Sigmoid colon (tissue), 4 donors: ENCODE data around the gene EXOSC10.

Experiments
- EP300 ChIP-seq, 4 donors: sonication (generic); formaldehyde crosslinking; IDR thresholded peaks; one replicate each; pipeline ENCODE4 v1.6.1; 2017; ENCODE audit warnings: antibody characterized with exemption in 4 of 4
- TF ChIP-seq, protein P1 (sequence below), 4 experiments: fragments of 450-650 bp in 3 of 4; fragments of 200-600 bp in 1 of 4; IDR thresholded peaks; one replicate each; pipeline ENCODE4 v1.5.1; 2016 to 2019; ENCODE audit warnings: antibody characterized with exemption in 4 of 4, mild to moderate bottlenecking in 3 of 4, moderate library complexity in 2 of 4

DNA sequence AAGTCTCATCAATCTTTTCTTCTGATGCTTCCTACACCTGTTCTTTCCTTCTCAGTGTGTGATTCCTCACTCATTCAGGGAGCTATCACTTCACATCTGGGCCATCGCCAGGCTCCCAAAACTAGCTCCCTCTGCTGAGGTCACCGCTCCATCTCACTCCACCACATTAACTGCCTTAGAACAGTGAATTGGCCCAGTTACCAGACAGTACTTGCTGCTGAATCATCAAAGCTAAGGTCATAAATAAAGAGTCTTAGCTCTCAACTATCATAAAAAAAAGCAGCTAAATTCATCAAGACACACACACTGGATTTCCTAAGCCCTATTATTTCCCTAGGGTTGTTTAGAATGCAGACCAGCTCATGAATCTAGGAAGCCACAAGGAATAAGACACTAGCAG is 21.0 kb downstream of the EXOSC10 start:
- TF ChIP-seq, protein P1, sequence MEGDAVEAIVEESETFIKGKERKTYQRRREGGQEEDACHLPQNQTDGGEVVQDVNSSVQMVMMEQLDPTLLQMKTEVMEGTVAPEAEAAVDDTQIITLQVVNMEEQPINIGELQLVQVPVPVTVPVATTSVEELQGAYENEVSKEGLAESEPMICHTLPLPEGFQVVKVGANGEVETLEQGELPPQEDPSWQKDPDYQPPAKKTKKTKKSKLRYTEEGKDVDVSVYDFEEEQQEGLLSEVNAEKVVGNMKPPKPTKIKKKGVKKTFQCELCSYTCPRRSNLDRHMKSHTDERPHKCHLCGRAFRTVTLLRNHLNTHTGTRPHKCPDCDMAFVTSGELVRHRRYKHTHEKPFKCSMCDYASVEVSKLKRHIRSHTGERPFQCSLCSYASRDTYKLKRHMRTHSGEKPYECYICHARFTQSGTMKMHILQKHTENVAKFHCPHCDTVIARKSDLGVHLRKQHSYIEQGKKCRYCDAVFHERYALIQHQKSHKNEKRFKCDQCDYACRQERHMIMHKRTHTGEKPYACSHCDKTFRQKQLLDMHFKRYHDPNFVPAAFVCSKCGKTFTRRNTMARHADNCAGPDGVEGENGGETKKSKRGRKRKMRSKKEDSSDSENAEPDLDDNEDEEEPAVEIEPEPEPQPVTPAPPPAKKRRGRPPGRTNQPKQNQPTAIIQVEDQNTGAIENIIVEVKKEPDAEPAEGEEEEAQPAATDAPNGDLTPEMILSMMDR (IDR thresholded peaks at IDR 0.05): no peak
- TF ChIP-seq EP300 (IDR thresholded peaks at IDR 0.05): no peak
